ENCODE measurements around the gene ITGA2B.
A peak's percentile ranks its signal among the peaks of the same experiment; 100 is the strongest.
"Not testable (repeated sequence)": the region's sequence is repeated elsewhere in the genome, so short reads cannot be mapped to it uniquely, and the experiment has no call there.

The ITGA2B gene

GRCh38 chr17:44390250-44390870, 911 bp upstream of the ITGA2B start:
- DNase-seq: no peak

GRCh38 chr17:44389723-44390202, 314 bp upstream of the ITGA2B start:
- DNase-seq: no peak

- DNase-seq: no peak
Observed at GRCh38 chr17:44387804-44388203, 1.6 kb downstream of the ITGA2B start.

GRCh38 chr17:44386182-44386525, 3.3 kb downstream of the ITGA2B start:
- DNase-seq: no peak

- DNase-seq: peak; percentile 73
Observed at GRCh38 chr17:44385287-44386181, 3.9 kb downstream of the ITGA2B start.

GRCh38 chr17:44384823-44385286, 4.6 kb downstream of the ITGA2B start:
- DNase-seq: no peak

GRCh38 chr17:44384281-44384822, 5.1 kb downstream of the ITGA2B start:
- no peak for DNase-seq

GRCh38 chr17:44383861-44384260, 5.6 kb downstream of the ITGA2B start:
- DNase-seq: no peak

GRCh38 chr17:44383363-44383762, 6.1 kb downstream of the ITGA2B start:
- no peak for DNase-seq

- no peak for DNase-seq
Observed at GRCh38 chr17:44382917-44383316, 6.5 kb downstream of the ITGA2B start.

GRCh38 chr17:44381810-44382305, 7.6 kb downstream of the ITGA2B start:
- DNase-seq: no peak

- DNase-seq: no peak
Observed at GRCh38 chr17:44380767-44381166, 8.7 kb downstream of the ITGA2B start.

- DNase-seq: no peak
Observed at GRCh38 chr17:44379887-44380286, 9.6 kb downstream of the ITGA2B start.

GRCh38 chr17:44378171-44378705, 11.2 kb downstream of the ITGA2B start:
- no peak for DNase-seq

- no peak for DNase-seq
Observed at GRCh38 chr17:44376779-44377178, 12.7 kb downstream of the ITGA2B start.

GRCh38 chr17:44376124-44376523, 13.3 kb downstream of the ITGA2B start:
- DNase-seq: no peak

GRCh38 chr17:44375196-44376017, 14.0 kb downstream of the ITGA2B start:
- no peak for DNase-seq

- no peak for DNase-seq
Observed at GRCh38 chr17:44374306-44375195, 14.9 kb downstream of the ITGA2B start.

- DNase-seq: no peak
Observed at GRCh38 chr17:44372036-44372435, 17.4 kb downstream of the ITGA2B start.

- not testable (repeated sequence) for DNase-seq
Observed at GRCh38 chr17:44369414-44370023, 19.9 kb downstream of the ITGA2B start.

Data from NCI-H1105 (cell line).